Tibial nerve (tissue), 4 donors: ENCODE results near the gene MRPL43. TPM values are rescaled to one million over a fixed set of nuclear protein-coding genes. Genes with fewer than 3 reads are reported as not detected.

Source experiments
- DNase-seq, 2 donors: peaks; one replicate each; pipeline ENCODE4 v3.0.0-alpha.2; 2019; ENCODE audit warnings: low spot score in 2 of 2
- H3K27ac ChIP-seq, 4 donors: fragments of 200-600 bp; sonication (generic) in 3 of 4; one replicate each; pipeline ENCODE4 v1.5.1; 2017 to 2019; ENCODE audit warnings: mild to moderate bottlenecking in 1 of 4
- H3K27me3 ChIP-seq, 2 donors: fragments of 200-600 bp; sonication (generic) in 1 of 2; one replicate each; pipeline versions ENCODE4 v1.5.1 to v1.6.0; 2017 to 2019
- H3K36me3 ChIP-seq, 3 donors: fragments of 200-600 bp; sonication (generic); one replicate each; pipeline ENCODE4 v1.5.1; 2018 to 2019
- H3K4me1 ChIP-seq, 4 donors: fragments of 200-600 bp; sonication (generic) in 3 of 4; one replicate each; pipeline ENCODE4 v1.5.1; 2017 to 2019
- H3K4me3 ChIP-seq, 4 donors: fragments of 200-600 bp; sonication (generic) in 3 of 4; one replicate each; pipeline ENCODE4 v1.5.1; 2017 to 2019; ENCODE audit warnings: mild to moderate bottlenecking in 1 of 4, moderate library complexity in 1 of 4
- H3K9me3 ChIP-seq, 4 donors: fragments of 200-600 bp; sonication (generic) in 3 of 4; one replicate each; pipeline ENCODE4 v1.5.1; 2017 to 2019
- CTCF ChIP-seq, 5 experiments: fragments of 200-600 bp in 3 of 5; fragments of 450-650 bp in 2 of 5; sonication (generic) in 3 of 5; IDR thresholded peaks; one replicate each; pipeline ENCODE4 v1.5.1; 2016 to 2019; ENCODE audit warnings: antibody characterized with exemption in 5 of 5, mild to moderate bottlenecking in 3 of 5, moderate library complexity in 2 of 5
- EP300 ChIP-seq, 2 donors: sonication (generic); formaldehyde crosslinking; IDR thresholded peaks; one replicate each; pipeline ENCODE4 v1.6.1; 2017; ENCODE audit warnings: antibody characterized with exemption in 2 of 2, mild to moderate bottlenecking in 1 of 2
- POLR2A ChIP-seq, 2 donors: fragments of 450-650 bp; IDR thresholded peaks; one replicate each; pipeline ENCODE4 v1.6.1; 2017; ENCODE audit warnings: antibody characterized with exemption in 2 of 2, mild to moderate bottlenecking in 2 of 2, moderate library complexity in 2 of 2
- WGBS, 2 donors: methylation state at CpG; one replicate each; pipeline ENCODE4 v1.1.5; 2018; 5-methylcytosine and 5-hydroxymethylcytosine counted together
- total RNA-seq, 4 donors: library from RNA; depleted of rRNA; stranded (reverse); fragments of >200 nt; gene quantifications; one replicate each; pipeline ENCODE4 v1.1.0, GENCODE V29; 2016

MRPL43 gene
- total RNA-seq, 4 donors from 2014 or later: 64.1 to 146 (median 99.5) TPM

GRCh38 chr10:100972115-100972903 lies 15.0 kb downstream of the MRPL43 start:
- peaks cover 0 to 29% (median 14%) of the 10 kb centered on the region in 4 donors for H3K4me1 ChIP-seq
- H3K4me3 ChIP-seq: no peak overlapping the region
- no peaks in the 10 kb centered on the region for H3K9me3 ChIP-seq
- DNase-seq: no peak
- WGBS, 2 donors: 59 to 65% methylated on average over 13 of the region's 13 CpGs
- peak overlapping the region in 1 of 4 donors; percentile 43 for H3K27ac ChIP-seq
- TF ChIP-seq EP300 (IDR thresholded peaks at IDR 0.05) (no peak), POLR2A (IDR thresholded peaks at IDR 0.05) (no peak), CTCF (IDR thresholded peaks at IDR 0.05) (no peak)
- peaks cover 0 to 15% (median 0%) of the 10 kb centered on the region in 3 donors for H3K36me3 ChIP-seq
- no peaks in the 10 kb centered on the region for H3K27me3 ChIP-seq

- no peak for DNase-seq
Measured at GRCh38 chr10:100970914-100971811, 16.1 kb downstream of the MRPL43 start.

GRCh38 chr10:100970076-100970913 lies 17.0 kb downstream of the MRPL43 start:
- Histone ChIP-seq H3K27ac (peak overlapping the region in 3 of 4 donors; percentile 70 to 78 (median 75)), H3K36me3 (peaks cover 0 to 21% (median 0%) of the 10 kb centered on the region in 3 donors), H3K4me3 (peak overlapping the region; percentile 47 to 81 (median 58)), H3K9me3 (no peaks in the 10 kb centered on the region), H3K4me1 (peaks cover 0 to 29% (median 14%) of the 10 kb centered on the region in 4 donors), H3K27me3 (no peaks in the 10 kb centered on the region)
- DNase-seq: no peak
- TF ChIP-seq CTCF (IDR thresholded peaks at IDR 0.05): no peak
- TF ChIP-seq EP300 (IDR thresholded peaks at IDR 0.05): no peak
- TF ChIP-seq POLR2A (IDR thresholded peaks at IDR 0.05): no peak
- WGBS, 2 donors: 33 to 36% methylated on average over 13 of the region's 13 CpGs

More at GRCh38 chr10:100970914-100971811, 16.1 kb downstream of the MRPL43 start:
- Histone ChIP-seq H3K27me3 (no peaks in the 10 kb centered on the region), H3K4me1 (peaks cover 0 to 29% (median 14%) of the 10 kb centered on the region in 4 donors), H3K27ac (peak overlapping the region in 1 of 4 donors; percentile 43), H3K4me3 (no peak overlapping the region), H3K36me3 (peaks cover 0 to 14% (median 0%) of the 10 kb centered on the region in 3 donors), H3K9me3 (no peaks in the 10 kb centered on the region)
- 68 to 72% methylated on average over 4 of the region's 4 CpGs for WGBS, 2 donors
- no peak for TF ChIP-seq POLR2A (IDR thresholded peaks at IDR 0.05)
- TF ChIP-seq CTCF (IDR thresholded peaks at IDR 0.05): no peak
- TF ChIP-seq EP300 (IDR thresholded peaks at IDR 0.05): no peak

- H3K4me3 ChIP-seq: peak within 1 kb of the TSS; percentile 47 to 81 (median 58)
- WGBS, 2 donors: 1 to 7% methylated on average over 27 to 39 of the region's 70 CpGs
- H3K36me3 ChIP-seq: peaks cover 0 to 27% (median 0%) of the 10 kb centered on the region in 3 donors
- H3K27me3 ChIP-seq: no peaks in the 10 kb centered on the region
- H3K27ac ChIP-seq: peak within 1 kb of the TSS; percentile 30 to 78 (median 72)
- H3K9me3 ChIP-seq: no peaks in the 10 kb centered on the region
- DNase-seq: peak in 1 of 2 donors; percentile 29
- TF ChIP-seq EP300 (IDR thresholded peaks at IDR 0.05) (no peak), CTCF (IDR thresholded peaks at IDR 0.05) (peak; percentile 62 to 79 (median 67))
- H3K4me1 ChIP-seq: peaks cover 0 to 29% (median 14%) of the 10 kb centered on the region in 4 donors
Measured at GRCh38 chr10:100969187-100970075, 17.9 kb downstream of the MRPL43 start, which contains the start of gene SEMA4G. Gene SEMA4G (plus strand): TSS chr10:100969504. CDS start chr10:100972913, 3,409 bp downstream.
